Natural killer cell treated with Interleukin-12 subunit alpha and Interleukin-12 subunit beta and Interleukin-15 and Interleukin-18, amount 100 ng/mL, for 72 hours (primary cell): ENCODE data around the gene GRK4. TPM values are rescaled to one million over a fixed set of nuclear protein-coding genes. Genes with fewer than 3 reads are reported as not detected.

Source experiments
- ATAC-seq, 2 donors: fragments of 150-1000 bp; cut with Tn5 transposase in 1 of 2; sonication (Bioruptor Pico), chemical (Tn5 transposase) in 1 of 2; 2 replicates each; pipeline ENCODE4 v1.10.0; 2021
- DNase-seq: peaks from one replicate; pipeline ENCODE4 v3.0.0; 2022; ENCODE audit warnings: low spot score
- H3K27ac Mint-ChIP-seq, 2 donors: 1 replicate in 1 of 2; 2 replicates in 1 of 2; pipeline ENCODE4 v1.8.0; 2022; ENCODE audit warnings: mixed read lengths in 2 of 2, mild to moderate bottlenecking in 1 of 2, moderate library complexity in 1 of 2
- H3K27me3 Mint-ChIP-seq, 2 donors: 1 replicate in 1 of 2; 2 replicates in 1 of 2; pipeline ENCODE4 v1.8.0; 2022; ENCODE audit warnings: mixed read lengths in 2 of 2
- H3K36me3 Mint-ChIP-seq: one replicate; pipeline ENCODE4 v1.8.0; 2022; ENCODE audit warnings: mixed read lengths
- H3K4me1 Mint-ChIP-seq, 2 donors: 1 replicate in 1 of 2; 2 replicates in 1 of 2; pipeline ENCODE4 v1.8.0; 2022; ENCODE audit warnings: low read depth in 2 of 2, mixed read lengths in 2 of 2, mild to moderate bottlenecking in 1 of 2
- H3K4me3 Mint-ChIP-seq: one replicate; pipeline ENCODE4 v1.8.0; 2022; ENCODE audit warnings: mixed read lengths
- H3K9me3 Mint-ChIP-seq: 2 replicates; pipeline ENCODE4 v1.8.0; 2022; ENCODE audit warnings: mixed read lengths
- total RNA-seq, 2 donors: library from RNA; stranded (reverse); gene quantifications; one replicate each; pipeline ENCODE4 v1.2.3, GENCODE V29; 2022

Gene GRK4
- total RNA-seq, 2 donors from 2014 or later, result 8.0 to 12.1 TPM

- Mint-ChIP-seq H3K9me3 (no peaks in the 10 kb centered on the region), H3K4me3 (no peak overlapping the region), H3K27ac (peak overlapping the region; percentile 15 to 45), H3K4me1 (peaks cover 14 to 33% of the 10 kb centered on the region in 2 donors), H3K36me3 (peaks cover 9% of the 10 kb centered on the region), H3K27me3 (no peaks in the 10 kb centered on the region)
- ATAC-seq (no peak), DNase-seq (no peak)
Observed at GRCh38 chr4:3085948-3086670, 122.7 kb downstream of the GRK4 start.

- no peak overlapping the region for H3K4me3 Mint-ChIP-seq
- ATAC-seq (no peak), DNase-seq (no peak)
- no peak overlapping the region for H3K27ac Mint-ChIP-seq
- peaks cover 9% of the 10 kb centered on the region for H3K36me3 Mint-ChIP-seq
- peaks cover 14 to 32% of the 10 kb centered on the region in 2 donors for H3K4me1 Mint-ChIP-seq
- no peaks in the 10 kb centered on the region for H3K27me3 Mint-ChIP-seq
- H3K9me3 Mint-ChIP-seq, result no peaks in the 10 kb centered on the region
Observed at GRCh38 chr4:3087115-3087797, 123.9 kb downstream of the GRK4 start.

Other genes with a start within 250 kb of the GRK4 start
- gene TNIP2, start 207.2 kb upstream of the GRK4 start, total RNA-seq, result 10 to 100 TPM; 80.9 to 89.3 TPM
- 100 to 1,000 TPM; 121 to 129 TPM for gene SH3BP2, start 170.5 kb upstream of the GRK4 start, total RNA-seq
- 100 to 1,000 TPM; 259 to 291 TPM for gene ADD1, start 119.7 kb upstream of the GRK4 start, total RNA-seq
- 100 to 1,000 TPM in 1 of 2 donors, 10 to 100 TPM in 1; 91.5 to 136 TPM for gene NOP14, start 165 bp upstream of the GRK4 start, total RNA-seq
- gene HTT-AS, start 111.0 kb downstream of the GRK4 start, total RNA-seq, result not detected
- gene HTT, start 111.1 kb downstream of the GRK4 start, total RNA-seq, result 100 to 1,000 TPM in 1 of 2 donors, 10 to 100 TPM in 1; 62.4 to 116 TPM